NCI-H446 treated with DMSO at 0.1 percent for 48 hours (cell line): ENCODE measurements around the gene FAM187B.

Source experiments
- DNase-seq: peaks from one replicate; lab custom pipeline; 2025; lab: John Stamatoyannopoulos, UW

Gene FAM187B

GRCh38 chr19:35228177-35228930 lies at the start of gene FAM187B:
Gene FAM187B (minus strand): TSS chr19:35228739. CDS start chr19:35228680, 59 bp downstream.
- DNase-seq: no peak

GRCh38 chr19:35276706-35277281 lies 48.3 kb upstream of the FAM187B start:
- DNase-seq: no peak

GRCh38 chr19:35274323-35274722 lies 45.8 kb upstream of the FAM187B start:
- DNase-seq: no peak

GRCh38 chr19:35273686-35274259 lies 45.2 kb upstream of the FAM187B start:
- DNase-seq: no peak

- no peak for DNase-seq
Measured at GRCh38 chr19:35272954-35273649, 44.6 kb upstream of the FAM187B start.

GRCh38 chr19:35272122-35272719 lies 43.7 kb upstream of the FAM187B start:
- no peak for DNase-seq

- no peak for DNase-seq
Measured at GRCh38 chr19:35271546-35271945, 43.0 kb upstream of the FAM187B start.

GRCh38 chr19:35270381-35270811 lies 41.9 kb upstream of the FAM187B start:
- no peak for DNase-seq

GRCh38 chr19:35269438-35270117 lies 41.0 kb upstream of the FAM187B start:
- DNase-seq: peak; percentile 23

GRCh38 chr19:35268536-35269437 lies 40.2 kb upstream of the FAM187B start, which contains the start of gene USF2:
Gene USF2 (plus strand): TSS chr19:35268962. CDS start chr19:35269102, 140 bp downstream.
- peak; percentile 27 for DNase-seq

- peak; percentile 28 for DNase-seq
Measured at GRCh38 chr19:35267818-35268535, 39.4 kb upstream of the FAM187B start.

GRCh38 chr19:35267353-35267817 lies 38.8 kb upstream of the FAM187B start:
- no peak for DNase-seq

- no peak for DNase-seq
Measured at GRCh38 chr19:35266520-35267352, 38.2 kb upstream of the FAM187B start.

- DNase-seq: no peak
Measured at GRCh38 chr19:35265900-35266519, 37.5 kb upstream of the FAM187B start.

GRCh38 chr19:35265126-35265899 lies 36.8 kb upstream of the FAM187B start:
- no peak for DNase-seq

- no peak for DNase-seq
Measured at GRCh38 chr19:35264268-35265125, 36.0 kb upstream of the FAM187B start.
